Activated CD8-positive, alpha-beta memory T cell treated with anti-CD3 and anti-CD28 coated beads, Interleukin-2, amount 50 U/mL, for 24 hours (primary cell): Measurements from ENCODE around the gene TMEM250.

Source experiments
- DNase-seq: peaks from one replicate; pipeline ENCODE4 v3.0.0-alpha.2; 2020; ENCODE audit errors: extremely low read depth

The TMEM250 gene

GRCh38 chr9:136093995-136094881 is 24.4 kb downstream of the TMEM250 start:
- DNase-seq = no peak

GRCh38 chr9:136093346-136093986 is 25.2 kb downstream of the TMEM250 start:
- DNase-seq = no peak

- no peak for DNase-seq
These were observed 25.9 kb downstream of the TMEM250 start for GRCh38 chr9:136092741-136093140.

- DNase-seq = no peak
These were observed 26.4 kb downstream of the TMEM250 start for GRCh38 chr9:136092353-136092650.

GRCh38 chr9:136091582-136092352 is 26.9 kb downstream of the TMEM250 start:
- no peak for DNase-seq

GRCh38 chr9:136090768-136091581 is 27.7 kb downstream of the TMEM250 start:
- no peak for DNase-seq

GRCh38 chr9:136090056-136090735 is 28.5 kb downstream of the TMEM250 start:
- DNase-seq = no peak

GRCh38 chr9:136089697-136090045 is 29.0 kb downstream of the TMEM250 start:
- no peak for DNase-seq

GRCh38 chr9:136088939-136089696 is 29.6 kb downstream of the TMEM250 start:
- DNase-seq = no peak

GRCh38 chr9:136088481-136088938 is 30.2 kb downstream of the TMEM250 start:
- no peak for DNase-seq

- DNase-seq = no peak
These were observed 30.8 kb downstream of the TMEM250 start for GRCh38 chr9:136087741-136088480.

GRCh38 chr9:136086951-136087740 is 31.5 kb downstream of the TMEM250 start:
- no peak for DNase-seq

GRCh38 chr9:136086213-136086881 is 32.3 kb downstream of the TMEM250 start:
- no peak for DNase-seq

GRCh38 chr9:136085815-136086212 is 32.9 kb downstream of the TMEM250 start:
- no peak for DNase-seq

GRCh38 chr9:136084063-136084944 is 34.4 kb downstream of the TMEM250 start:
- DNase-seq = no peak

GRCh38 chr9:136083558-136084062 is 35.1 kb downstream of the TMEM250 start:
- no peak for DNase-seq
